Measurements from ENCODE around the gene CST11. TPM values are rescaled to one million over a fixed set of nuclear protein-coding genes. Genes with fewer than 3 reads are reported as not detected.

Gene CST11
- total RNA-seq, 3 donors from 2014 or later, result not detected

DNA sequence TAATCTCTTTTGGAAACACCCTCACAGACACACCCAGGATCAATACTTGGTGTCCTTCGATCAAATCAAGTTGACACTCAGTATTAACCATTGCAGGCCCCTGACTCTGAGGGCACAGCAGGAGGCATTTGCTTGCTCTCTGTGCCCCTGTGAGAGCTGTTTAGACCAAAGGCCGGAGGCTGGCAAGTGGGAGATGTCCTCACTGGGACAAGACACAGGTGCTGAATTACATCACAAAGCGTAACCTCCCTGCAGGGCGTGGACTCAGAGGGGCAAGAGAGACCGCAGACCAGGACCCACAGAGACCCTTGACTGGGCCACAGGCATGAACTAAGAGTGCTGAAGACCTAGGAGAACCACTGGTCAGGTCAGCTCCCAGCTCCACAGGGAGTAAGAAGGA is 38.1 kb upstream of the CST11 start, which contains the start of gene CST8:
TSS of gene CST8 (plus strand) at position 301 of the 400 bp plus-strand sequence. CDS start 551 bp downstream, outside the sequence.
- intact Hi-C loops (cut with DNase I; ENCODE audit: low total_unique reads), result no loop called here
- no peak within 1 kb of the TSS for H3K27ac ChIP-seq
- no peaks in the 10 kb centered on the region for H3K27me3 ChIP-seq
- H3K36me3 ChIP-seq, result no peaks in the 10 kb centered on the region
- no peaks in the 10 kb centered on the region for H3K4me1 ChIP-seq
- H3K9me3 ChIP-seq, result peaks cover 0 to 4% of the 10 kb centered on the region in 2 donors
- H3K4me3 ChIP-seq, result no peak within 1 kb of the TSS
- TF ChIP-seq CTCF (IDR thresholded peaks at IDR 0.05), result no peak
- no peak for DNase-seq (ENCODE audit: low spot score in 2 of 2)

- H3K27ac ChIP-seq, result no peak overlapping the region
- intact Hi-C loops (cut with DNase I; ENCODE audit: low total_unique reads), result no loop called here
- H3K27me3 ChIP-seq, result no peaks in the 10 kb centered on the region
- H3K36me3 ChIP-seq, result no peaks in the 10 kb centered on the region
- TF ChIP-seq CTCF (IDR thresholded peaks at IDR 0.05) (no peak), POLR2AphosphoS5 (IDR thresholded peaks at IDR 0.05) (no peak), POLR2A (IDR thresholded peaks at IDR 0.05) (no peak)
- peaks cover 0 to 4% of the 10 kb centered on the region in 2 donors for H3K9me3 ChIP-seq
- H3K4me3 ChIP-seq, result no peak overlapping the region
- no peak for DNase-seq (ENCODE audit: low spot score in 2 of 2)
- no peaks in the 10 kb centered on the region for H3K4me1 ChIP-seq
Measured at GRCh38 chr20:23488996-23489395, 36.3 kb upstream of the CST11 start.

DNA sequence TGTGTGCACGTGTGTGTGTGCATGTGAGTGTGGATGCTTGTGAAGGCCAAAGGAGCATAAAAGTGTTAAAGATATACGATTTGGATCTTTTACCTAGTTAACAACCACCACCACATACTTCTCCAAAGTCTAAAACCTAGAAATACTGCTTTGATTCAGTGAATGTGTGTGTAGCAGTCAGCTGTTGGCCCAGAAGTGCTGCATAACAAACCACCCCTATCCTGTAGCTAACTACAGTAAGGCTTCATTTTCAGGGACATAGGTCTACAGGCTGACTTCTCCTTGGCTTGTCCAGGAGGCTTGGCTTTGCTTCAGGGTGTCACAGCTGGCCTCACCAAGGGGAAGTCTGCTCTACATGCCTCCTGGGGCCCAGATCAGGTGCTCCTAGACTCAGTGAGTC is 35.8 kb upstream of the CST11 start:
- DNase-seq (ENCODE audit: low spot score in 2 of 2), result no peak
- Histone ChIP-seq H3K36me3 (no peaks in the 10 kb centered on the region), H3K27me3 (no peaks in the 10 kb centered on the region), H3K4me3 (no peak overlapping the region), H3K4me1 (no peaks in the 10 kb centered on the region), H3K9me3 (peaks cover 0 to 4% of the 10 kb centered on the region in 2 donors), H3K27ac (no peak overlapping the region)
- intact Hi-C loops (cut with DNase I; ENCODE audit: low total_unique reads), result no loop called here
- TF ChIP-seq POLR2AphosphoS5 (IDR thresholded peaks at IDR 0.05), result no peak
- no peak for TF ChIP-seq CTCF (IDR thresholded peaks at IDR 0.05)
- TF ChIP-seq POLR2A (IDR thresholded peaks at IDR 0.05), result no peak

DNA sequence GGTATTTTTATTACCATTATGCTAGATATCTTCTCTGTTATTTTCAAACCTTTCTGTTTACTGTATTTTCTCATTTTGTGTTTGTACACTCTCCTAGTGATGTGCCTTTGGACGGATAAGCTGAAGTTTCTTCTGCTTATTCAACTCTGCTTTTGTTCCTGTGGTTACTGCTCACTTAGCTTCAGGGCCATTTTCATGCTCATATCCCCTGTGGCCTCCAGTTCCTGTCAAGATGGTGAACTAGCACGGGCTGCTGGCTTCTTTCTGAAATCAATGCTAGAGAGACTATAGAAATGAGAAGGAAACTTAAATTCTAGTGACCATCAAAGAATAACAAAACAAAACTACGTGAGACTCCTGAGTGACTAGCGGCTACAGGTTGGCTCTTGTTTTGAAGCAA is 31.4 kb upstream of the CST11 start:
- no peak for DNase-seq (ENCODE audit: low spot score in 2 of 2)
- no peak overlapping the region for H3K4me3 ChIP-seq
- H3K36me3 ChIP-seq, result no peaks in the 10 kb centered on the region
- peaks cover 0 to 4% of the 10 kb centered on the region in 2 donors for H3K9me3 ChIP-seq
- H3K27ac ChIP-seq, result no peak overlapping the region
- intact Hi-C loops (cut with DNase I; ENCODE audit: low total_unique reads), result no loop called here
- H3K4me1 ChIP-seq, result no peaks in the 10 kb centered on the region
- TF ChIP-seq POLR2A (IDR thresholded peaks at IDR 0.05), result no peak
- no peak for TF ChIP-seq CTCF (IDR thresholded peaks at IDR 0.05)
- TF ChIP-seq POLR2AphosphoS5 (IDR thresholded peaks at IDR 0.05), result no peak
- H3K27me3 ChIP-seq, result no peaks in the 10 kb centered on the region

DNA sequence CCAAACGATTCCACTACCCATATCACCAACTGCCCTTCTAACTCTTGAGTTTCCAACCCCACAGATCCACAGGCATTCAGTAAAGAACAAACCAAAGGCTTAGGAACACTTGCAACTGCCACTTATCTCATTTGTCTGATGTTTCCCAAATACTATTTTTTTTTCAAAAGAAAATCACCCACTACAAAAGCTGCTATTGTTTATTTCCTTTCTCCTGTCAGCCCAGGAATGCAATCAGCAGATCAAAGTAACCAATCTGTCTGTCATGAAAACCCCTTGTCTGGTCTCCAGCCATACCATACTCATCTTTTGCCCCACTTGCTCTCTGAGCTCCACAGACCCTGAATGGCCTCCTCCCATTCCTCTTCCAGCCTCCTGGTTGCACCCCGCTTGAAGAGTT is 29.5 kb upstream of the CST11 start:
- Histone ChIP-seq H3K4me1 (no peaks in the 10 kb centered on the region), H3K9me3 (no peaks in the 10 kb centered on the region), H3K27me3 (no peaks in the 10 kb centered on the region), H3K27ac (no peak overlapping the region), H3K36me3 (no peaks in the 10 kb centered on the region), H3K4me3 (no peak overlapping the region)
- intact Hi-C loops (cut with DNase I; ENCODE audit: low total_unique reads), result no loop called here
- TF ChIP-seq CTCF (IDR thresholded peaks at IDR 0.05) (no peak), POLR2AphosphoS5 (IDR thresholded peaks at IDR 0.05) (no peak), POLR2A (IDR thresholded peaks at IDR 0.05) (no peak)
- no peak for DNase-seq (ENCODE audit: low spot score in 2 of 2)
